DOHH2 (cell line): ENCODE data around the gene AMD1.

Experiments used
- CTCF ChIP-seq: fragments of 200-600 bp; sonication (generic); IDR thresholded peaks from one replicate; pipeline ENCODE4 v1.5.1; 2014; ENCODE audit warnings: antibody characterized with exemption, mild to moderate bottlenecking, low read depth, low read length; ENCODE audit not compliant: poor library complexity, severe bottlenecking
- EZH2phosphoT487 ChIP-seq: fragments of 200-600 bp; sonication (generic); IDR thresholded peaks from 2 replicates; pipeline ENCODE4 v1.6.1; 2017; ENCODE audit warnings: borderline replicate concordance, mild to moderate bottlenecking, antibody characterized with exemption, low read length, moderate library complexity, mixed read lengths

GRCh38 chr6:110902091-110902490 lies 27.5 kb downstream of the AMD1 start:
- TF ChIP-seq CTCF, result no peak
- TF ChIP-seq EZH2phosphoT487, result no peak
